B cell (primary cell): ENCODE data around the gene PTPRT.

ENCODE experiments used
- EZH2 ChIP-seq: IDR thresholded peaks from 2 replicates; pipeline ENCODE4 v1.6.1; 2012; ENCODE audit warnings: borderline replicate concordance, low read depth, mild to moderate bottlenecking, moderate library complexity, low read length; ENCODE audit not compliant: insufficient read depth, poor library complexity, severe bottlenecking
- TF ChIP-seq, protein P1 (sequence below): fragments of 200-600 bp; IDR thresholded peaks from one replicate; pipeline ENCODE4 v1.8.0; 2022; ENCODE audit warnings: antibody characterized with exemption, mild to moderate bottlenecking

DNA sequence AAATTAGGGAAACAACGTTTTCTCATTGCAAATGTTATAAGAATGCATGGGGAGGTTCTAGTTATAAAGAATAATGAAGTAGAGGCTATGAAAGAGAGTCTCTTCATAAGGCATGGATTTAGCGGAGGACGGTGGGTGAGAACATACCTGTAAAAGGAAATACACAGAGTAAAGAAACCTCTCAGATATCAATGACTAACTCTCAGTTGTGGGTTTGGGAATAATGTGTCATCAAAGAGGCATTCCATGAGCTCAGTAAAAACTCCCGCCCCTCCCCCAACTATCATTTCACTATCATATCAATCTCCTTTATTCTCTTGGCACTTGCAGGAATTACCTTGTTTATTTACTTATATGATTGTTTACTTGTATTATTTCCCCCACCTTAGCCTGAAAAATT lies 695.4 kb downstream of the PTPRT start:
- TF ChIP-seq, protein P1, sequence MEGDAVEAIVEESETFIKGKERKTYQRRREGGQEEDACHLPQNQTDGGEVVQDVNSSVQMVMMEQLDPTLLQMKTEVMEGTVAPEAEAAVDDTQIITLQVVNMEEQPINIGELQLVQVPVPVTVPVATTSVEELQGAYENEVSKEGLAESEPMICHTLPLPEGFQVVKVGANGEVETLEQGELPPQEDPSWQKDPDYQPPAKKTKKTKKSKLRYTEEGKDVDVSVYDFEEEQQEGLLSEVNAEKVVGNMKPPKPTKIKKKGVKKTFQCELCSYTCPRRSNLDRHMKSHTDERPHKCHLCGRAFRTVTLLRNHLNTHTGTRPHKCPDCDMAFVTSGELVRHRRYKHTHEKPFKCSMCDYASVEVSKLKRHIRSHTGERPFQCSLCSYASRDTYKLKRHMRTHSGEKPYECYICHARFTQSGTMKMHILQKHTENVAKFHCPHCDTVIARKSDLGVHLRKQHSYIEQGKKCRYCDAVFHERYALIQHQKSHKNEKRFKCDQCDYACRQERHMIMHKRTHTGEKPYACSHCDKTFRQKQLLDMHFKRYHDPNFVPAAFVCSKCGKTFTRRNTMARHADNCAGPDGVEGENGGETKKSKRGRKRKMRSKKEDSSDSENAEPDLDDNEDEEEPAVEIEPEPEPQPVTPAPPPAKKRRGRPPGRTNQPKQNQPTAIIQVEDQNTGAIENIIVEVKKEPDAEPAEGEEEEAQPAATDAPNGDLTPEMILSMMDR = no peak
- TF ChIP-seq EZH2 = no peak
